OCI-LY7 (cell line): ENCODE data around the gene HSPB3. TPM values are rescaled to one million over a fixed set of nuclear protein-coding genes. Genes with fewer than 3 reads are reported as not detected.
"Not testable (repeated sequence)": the region's sequence is repeated elsewhere in the genome, so short reads cannot be mapped to it uniquely, and the experiment has no call there.

Experiments used
- BruUV-seq: library from RNA; stranded (reverse); fragments of 400-500 nt; replicated peaks from 2 replicates; lab custom pipeline; 2021; lab: Mats Ljungman, UMichigan
- CTCF ChIA-PET: fragments of 300-600 bp; sonication (Branson Sonifier 250); formaldehyde crosslinking; loops from one replicate; lab custom pipeline; 2022; ENCODE audit warnings: antibody characterized with exemption; ENCODE audit not compliant: unreplicated experiment; lab: Charles Lee
- POLR2A ChIA-PET: fragments of 300-600 bp; sonication (Branson Sonifier 250); formaldehyde crosslinking; loops from one replicate; lab custom pipeline; 2022; ENCODE audit warnings: antibody characterized with exemption; lab: Charles Lee
- DNase-seq: peaks from one replicate; pipeline ENCODE4 v3.0.0-alpha.2; 2015; ENCODE audit warnings: low spot score
- H2AFZ ChIP-seq: fragments of 200-600 bp; sonication (generic), shearing (Covaris generic); 2 replicates; pipeline ENCODE4 v1.6.1; 2014; ENCODE audit warnings: mild to moderate bottlenecking, antibody characterized with exemption, low read length, moderate library complexity
- H3K27ac ChIP-seq: fragments of 200-600 bp; sonication (generic); 2 replicates; pipeline ENCODE4 v1.5.1; 2014; ENCODE audit warnings: mixed run types, low read depth, mild to moderate bottlenecking, moderate library complexity, low read length, inconsistent platforms; ENCODE audit not compliant: poor library complexity, severe bottlenecking
- H3K36me3 ChIP-seq: fragments of 200-600 bp; sonication (generic); 2 replicates; pipeline ENCODE4 v1.6.1; 2014; ENCODE audit warnings: mild to moderate bottlenecking, antibody characterized with exemption, low read length, moderate library complexity, mixed read lengths; ENCODE audit not compliant: insufficient read depth
- H3K4me1 ChIP-seq: fragments of 200-600 bp; sonication (generic); 2 replicates; pipeline ENCODE4 v1.5.1; 2014; ENCODE audit warnings: mild to moderate bottlenecking, low read length; ENCODE audit not compliant: insufficient read depth, poor library complexity, severe bottlenecking
- H3K4me2 ChIP-seq: fragments of 200-600 bp; sonication (generic); 2 replicates; pipeline ENCODE4 v1.6.1; 2014; ENCODE audit warnings: mild to moderate bottlenecking, low read length
- H3K4me3 ChIP-seq: fragments of 200-600 bp; sonication (generic); 2 replicates; pipeline ENCODE4 v1.5.1; 2014; ENCODE audit warnings: mild to moderate bottlenecking, low read depth, low read length; ENCODE audit not compliant: poor library complexity, severe bottlenecking
- H3K79me2 ChIP-seq: fragments of 200-600 bp; sonication (generic); 2 replicates; pipeline ENCODE4 v1.6.1; 2016; ENCODE audit warnings: low read depth, mild to moderate bottlenecking, low read length, moderate library complexity, mixed read lengths; ENCODE audit not compliant: insufficient read depth
- H3K9me2 ChIP-seq: fragments of 200-600 bp; sonication (generic); 2 replicates; pipeline ENCODE4 v1.6.1; 2016; ENCODE audit warnings: mild to moderate bottlenecking, low read length, mixed read lengths; ENCODE audit not compliant: insufficient read depth
- H3K9me3 ChIP-seq: fragments of 200-600 bp; sonication (generic); 2 replicates; pipeline ENCODE4 v1.6.1; 2014; ENCODE audit warnings: mild to moderate bottlenecking, mixed run types, low read length, mixed read lengths
- H4K20me1 ChIP-seq: fragments of 200-600 bp; sonication (generic); 2 replicates; pipeline ENCODE4 v1.6.1; 2014; ENCODE audit warnings: mild to moderate bottlenecking, antibody characterized with exemption, low read length, moderate library complexity, mixed read lengths; ENCODE audit not compliant: insufficient read depth
- EZH2phosphoT487 ChIP-seq: fragments of 200-600 bp; sonication (generic); IDR thresholded peaks from 2 replicates; pipeline ENCODE4 v1.6.1; 2018; ENCODE audit warnings: low read depth, borderline replicate concordance, mild to moderate bottlenecking, mixed run types, antibody characterized with exemption, low read length, moderate library complexity, mixed read lengths
- intact Hi-C: fragments of 100-400 bp; cut with micrococcal nuclease; formaldehyde crosslinking; loops from one replicate; pipeline ENCODE4 v1.10.0; 2022; ENCODE audit not compliant: unreplicated experiment
- total RNA-seq, 2 experiments: library from RNA; depleted of rRNA in 1 of 2; stranded (reverse); fragments of >200 nt in 1 of 2; shearing (Covaris generic) in 1 of 2; gene quantifications; 2 replicates each; pipeline ENCODE4 v1.2.3, GENCODE V29; 2014 to 2022
- TF ChIP-seq, protein P1 (sequence below): fragments of 200-600 bp; sonication (generic); conservative IDR thresholded peaks from 2 replicates; pipeline ENCODE4 v1.5.1; 2014; ENCODE audit warnings: mild to moderate bottlenecking, antibody characterized with exemption, low read length, moderate library complexity, mixed read lengths

HSPB3 gene
- total RNA-seq, 2 experiments from 2014 or later = not detected

DNA sequence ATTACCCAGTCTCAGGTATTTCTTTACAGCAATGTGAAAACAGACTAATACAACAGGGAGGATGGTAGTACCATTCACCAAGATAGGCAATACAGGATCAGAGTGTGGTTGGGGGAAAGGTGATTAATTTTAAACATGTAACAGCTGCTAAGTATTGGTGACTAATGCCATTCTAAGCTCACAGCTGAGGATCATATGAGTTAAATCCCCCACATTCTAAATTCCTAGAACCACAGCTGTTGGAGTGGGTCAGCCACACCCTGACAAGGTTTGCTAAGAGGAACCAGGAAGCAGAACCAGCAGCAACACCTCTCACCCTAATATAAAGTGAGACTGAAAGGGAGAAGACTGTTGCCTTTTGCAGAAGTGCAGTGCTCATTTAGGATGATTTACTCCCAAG, 24.8 kb downstream of the HSPB3 start:
- Histone ChIP-seq H3K9me2 (no peaks in the 10 kb centered on the region), H4K20me1 (no peaks in the 10 kb centered on the region), H3K36me3 (no peaks in the 10 kb centered on the region), H2AFZ (no peak overlapping the region), H3K27ac (no peak overlapping the region), H3K4me2 (no peak overlapping the region), H3K4me3 (no peak overlapping the region), H3K4me1 (no peaks in the 10 kb centered on the region), H3K9me3 (no peaks in the 10 kb centered on the region), H3K79me2 (no peaks in the 10 kb centered on the region)
- TF ChIP-seq, protein P1, sequence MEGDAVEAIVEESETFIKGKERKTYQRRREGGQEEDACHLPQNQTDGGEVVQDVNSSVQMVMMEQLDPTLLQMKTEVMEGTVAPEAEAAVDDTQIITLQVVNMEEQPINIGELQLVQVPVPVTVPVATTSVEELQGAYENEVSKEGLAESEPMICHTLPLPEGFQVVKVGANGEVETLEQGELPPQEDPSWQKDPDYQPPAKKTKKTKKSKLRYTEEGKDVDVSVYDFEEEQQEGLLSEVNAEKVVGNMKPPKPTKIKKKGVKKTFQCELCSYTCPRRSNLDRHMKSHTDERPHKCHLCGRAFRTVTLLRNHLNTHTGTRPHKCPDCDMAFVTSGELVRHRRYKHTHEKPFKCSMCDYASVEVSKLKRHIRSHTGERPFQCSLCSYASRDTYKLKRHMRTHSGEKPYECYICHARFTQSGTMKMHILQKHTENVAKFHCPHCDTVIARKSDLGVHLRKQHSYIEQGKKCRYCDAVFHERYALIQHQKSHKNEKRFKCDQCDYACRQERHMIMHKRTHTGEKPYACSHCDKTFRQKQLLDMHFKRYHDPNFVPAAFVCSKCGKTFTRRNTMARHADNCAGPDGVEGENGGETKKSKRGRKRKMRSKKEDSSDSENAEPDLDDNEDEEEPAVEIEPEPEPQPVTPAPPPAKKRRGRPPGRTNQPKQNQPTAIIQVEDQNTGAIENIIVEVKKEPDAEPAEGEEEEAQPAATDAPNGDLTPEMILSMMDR = no peak
- TF ChIP-seq EZH2phosphoT487 = no peak
- DNase-seq = no peak
- ChIA-PET CTCF (no interaction called here), POLR2A (no interaction called here)
- no TSS peak for BruUV-seq
- intact Hi-C loops = no loop called here

DNA sequence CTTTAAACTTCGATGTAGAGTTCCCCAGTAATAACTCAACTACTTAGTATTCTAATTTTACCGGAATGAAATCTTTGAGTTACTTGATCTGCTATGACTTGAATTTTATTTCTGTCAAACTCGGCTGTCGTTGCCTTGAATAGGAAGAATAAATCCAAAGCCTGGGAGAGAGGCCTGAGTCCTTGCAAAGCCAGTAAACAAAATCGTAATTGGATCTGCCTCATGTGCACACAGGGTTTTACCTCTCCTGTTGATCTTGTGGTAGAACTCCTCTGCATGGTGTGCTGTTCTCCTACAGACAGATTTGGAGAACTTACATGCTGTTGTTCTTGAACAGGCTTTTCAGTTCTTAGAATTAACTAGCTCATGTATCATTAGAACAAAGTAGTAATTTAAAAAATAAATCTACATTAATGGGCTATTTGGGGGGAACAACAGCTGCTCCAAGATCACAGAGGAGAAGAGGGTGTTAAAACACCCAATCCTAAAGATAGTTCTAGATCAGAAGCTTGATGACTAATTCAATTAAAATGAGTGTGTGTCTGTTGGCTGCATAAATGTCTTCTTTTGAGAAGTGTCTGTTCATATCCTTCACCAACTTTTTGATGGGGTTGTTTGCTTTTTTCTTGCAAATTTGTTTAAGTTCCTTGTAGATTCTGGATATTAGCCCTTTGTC, 28.9 kb downstream of the HSPB3 start:
- no peak overlapping the region for H3K4me3 ChIP-seq
- POLR2A ChIA-PET = interaction anchor here (0.6 to 1.2 kb wide), 2 partner anchors 45 to 974 kb away, joined by 3 to 4 read pairs; no protein-coding TSS in a partner anchor

DNA sequence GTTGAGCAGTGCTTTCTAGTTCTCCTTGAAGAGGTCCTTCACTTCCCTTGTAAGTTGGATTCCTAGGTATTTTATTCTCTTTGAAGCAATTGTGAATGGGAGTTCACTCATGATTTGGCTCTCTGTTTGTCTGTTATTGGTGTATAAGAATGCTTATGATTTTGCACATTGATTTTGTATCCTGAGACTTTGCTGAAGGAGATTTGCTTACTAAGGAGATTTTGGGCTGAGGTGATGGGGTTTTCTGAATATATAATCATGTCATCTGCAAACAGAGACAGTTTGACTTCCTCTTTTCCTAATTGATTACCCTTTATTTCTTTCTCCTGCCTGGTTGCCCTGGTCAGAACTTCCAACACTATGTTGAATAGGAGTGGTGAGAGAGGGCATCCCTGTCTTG, 30.2 kb downstream of the HSPB3 start:
- intact Hi-C loops = loop anchor here (5.0 kb wide), 1 partner anchor 173 kb away; the partner anchor contains the start of gene ARL15
- H3K4me1 ChIP-seq, H4K20me1 ChIP-seq, H3K9me2 ChIP-seq, H3K36me3 ChIP-seq, CTCF ChIA-PET, BruUV-seq, H3K4me3 ChIP-seq, H3K9me3 ChIP-seq, H3K79me2 ChIP-seq, H3K27ac ChIP-seq, H3K4me2 ChIP-seq, H2AFZ ChIP-seq, DNase-seq: not testable (repeated sequence)
- POLR2A ChIA-PET = interaction anchor here (0.6 kb wide), 1 partner anchor 18 kb away, joined by 4 read pairs; no protein-coding TSS in a partner anchor

More for the DNA sequence above, 28.9 kb downstream of the HSPB3 start:
- Histone ChIP-seq H3K9me2 (no peaks in the 10 kb centered on the region), H3K4me2 (no peak overlapping the region), H3K4me1 (no peaks in the 10 kb centered on the region), H3K27ac (no peak overlapping the region), H4K20me1 (no peaks in the 10 kb centered on the region), H3K79me2 (no peaks in the 10 kb centered on the region), H3K36me3 (no peaks in the 10 kb centered on the region), H2AFZ (no peak overlapping the region), H3K9me3 (no peaks in the 10 kb centered on the region)
- intact Hi-C loops = no loop called here
- TF ChIP-seq, protein P1 = no peak
- no peak for TF ChIP-seq EZH2phosphoT487
- DNase-seq = no peak
- CTCF ChIA-PET = no interaction called here
- BruUV-seq = no TSS peak

DNA sequence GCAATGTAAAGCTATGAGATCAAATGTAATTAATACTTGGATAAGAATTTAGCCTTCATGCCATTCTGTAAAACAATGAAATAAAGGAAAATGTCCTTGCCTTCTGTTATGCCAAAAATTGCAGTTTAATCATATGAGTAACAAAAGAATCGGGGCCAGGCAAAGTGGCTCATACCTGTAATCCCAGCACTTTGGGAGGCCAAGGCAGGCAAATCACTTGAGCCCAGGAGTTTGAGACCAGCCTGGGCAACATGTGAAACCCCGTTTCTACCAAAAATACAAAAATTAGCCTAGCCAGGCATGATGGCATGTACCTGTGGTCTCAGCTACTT, 34.1 kb downstream of the HSPB3 start:
- not testable (repeated sequence) for H3K4me2 ChIP-seq, H3K4me1 ChIP-seq, DNase-seq, H3K9me3 ChIP-seq, H4K20me1 ChIP-seq, H3K79me2 ChIP-seq, H3K27ac ChIP-seq, H3K4me3 ChIP-seq, H3K9me2 ChIP-seq, H3K36me3 ChIP-seq, H2AFZ ChIP-seq, BruUV-seq
- intact Hi-C loops = loop anchor here (1.0 to 5.0 kb wide), 3 partner anchors 46 to 247 kb away; partner anchors contain the start of gene ARL15
- ChIA-PET POLR2A (interaction anchor here (0.7 to 1.3 kb wide), 6 partner anchors 49 to 437 kb away, joined by 3 read pairs; no protein-coding TSS in a partner anchor), CTCF (interaction anchor here (0.6 to 1.5 kb wide), 2 partner anchors 47 to 665 kb away, joined by 5 to 8 read pairs; no protein-coding TSS in a partner anchor)
